Adrenal gland (tissue), 5 donors: ENCODE data around the gene MRPL28.

ENCODE experiments used
- POLR2A ChIP-seq, 2 donors: fragments of 450-650 bp; IDR thresholded peaks; one replicate each; pipeline ENCODE4 v1.6.1; 2017; ENCODE audit warnings: antibody characterized with exemption in 2 of 2, mild to moderate bottlenecking in 2 of 2, moderate library complexity in 1 of 2
- TF ChIP-seq, protein P1 (sequence below), 6 experiments: fragments of 450-650 bp in 4 of 6; fragments of 200-600 bp in 2 of 6; sonication (generic) in 1 of 6; IDR thresholded peaks; 1 replicate in 5 of 6; 2 replicates in 1 of 6; pipeline versions ENCODE4 v1.5.1 to v1.8.0; 2016 to 2021; ENCODE audit warnings: antibody characterized with exemption in 6 of 6, mild to moderate bottlenecking in 2 of 6, moderate library complexity in 1 of 6
- donor health status: DM: no; HTN: no; CAD: no.

- TF ChIP-seq POLR2A (IDR thresholded peaks at IDR 0.05): no peak
- TF ChIP-seq, protein P1, sequence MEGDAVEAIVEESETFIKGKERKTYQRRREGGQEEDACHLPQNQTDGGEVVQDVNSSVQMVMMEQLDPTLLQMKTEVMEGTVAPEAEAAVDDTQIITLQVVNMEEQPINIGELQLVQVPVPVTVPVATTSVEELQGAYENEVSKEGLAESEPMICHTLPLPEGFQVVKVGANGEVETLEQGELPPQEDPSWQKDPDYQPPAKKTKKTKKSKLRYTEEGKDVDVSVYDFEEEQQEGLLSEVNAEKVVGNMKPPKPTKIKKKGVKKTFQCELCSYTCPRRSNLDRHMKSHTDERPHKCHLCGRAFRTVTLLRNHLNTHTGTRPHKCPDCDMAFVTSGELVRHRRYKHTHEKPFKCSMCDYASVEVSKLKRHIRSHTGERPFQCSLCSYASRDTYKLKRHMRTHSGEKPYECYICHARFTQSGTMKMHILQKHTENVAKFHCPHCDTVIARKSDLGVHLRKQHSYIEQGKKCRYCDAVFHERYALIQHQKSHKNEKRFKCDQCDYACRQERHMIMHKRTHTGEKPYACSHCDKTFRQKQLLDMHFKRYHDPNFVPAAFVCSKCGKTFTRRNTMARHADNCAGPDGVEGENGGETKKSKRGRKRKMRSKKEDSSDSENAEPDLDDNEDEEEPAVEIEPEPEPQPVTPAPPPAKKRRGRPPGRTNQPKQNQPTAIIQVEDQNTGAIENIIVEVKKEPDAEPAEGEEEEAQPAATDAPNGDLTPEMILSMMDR (IDR thresholded peaks at IDR 0.05): no peak
These were observed 11.1 kb downstream of the MRPL28 start for GRCh38 chr16:359067-359763.
